IPS-18c (cell line): ENCODE data around the gene F7.

Experiments used
- H3K4me3 ChIP-seq: 2 replicates; pipeline ENCODE4 v1.7.0; 2013; ENCODE audit warnings: low read depth, mild to moderate bottlenecking, low read length, moderate library complexity; ENCODE audit not compliant: insufficient read depth
- H3K9me3 ChIP-seq: one replicate; pipeline ENCODE4 v1.6.1; 2013; ENCODE audit warnings: mild to moderate bottlenecking, low read length, moderate library complexity; ENCODE audit not compliant: control insufficient read depth, insufficient read depth

F7 gene

DNA sequence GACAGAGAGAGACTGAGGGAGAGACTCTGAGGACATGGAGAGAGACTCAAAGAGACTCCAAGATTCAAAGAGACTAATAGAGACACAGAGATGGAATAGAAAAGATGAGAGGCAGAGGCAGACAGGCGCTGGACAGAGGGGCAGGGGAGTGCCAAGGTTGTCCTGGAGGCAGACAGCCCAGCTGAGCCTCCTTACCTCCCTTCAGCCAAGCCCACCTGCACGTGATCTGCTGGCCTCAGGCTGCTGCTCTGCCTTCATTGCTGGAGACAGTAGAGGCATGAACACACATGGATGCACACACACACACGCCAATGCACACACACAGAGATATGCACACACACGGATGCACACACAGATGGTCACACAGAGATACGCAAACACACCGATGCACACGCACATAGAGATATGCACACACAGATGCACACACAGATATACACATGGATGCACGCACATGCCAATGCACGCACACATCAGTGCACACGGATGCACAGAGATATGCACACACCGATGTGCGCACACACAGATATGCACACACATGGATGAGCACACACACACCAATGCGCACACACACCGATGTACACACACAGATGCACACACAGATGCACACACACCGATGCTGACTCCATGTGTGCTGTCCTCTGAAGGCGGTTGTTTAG lies 13.7 kb downstream of the F7 start:
- Histone ChIP-seq H3K4me3 (no peak overlapping the region; the same call in 1 of the 2 replicates), H3K9me3 (no peaks in the 10 kb centered on the region)

- no peaks in the 10 kb centered on the region for H3K9me3 ChIP-seq
- no peak overlapping the region for H3K4me3 ChIP-seq
These were observed 14.2 kb downstream of the F7 start for GRCh38 chr13:113119822-113120189.

GRCh38 chr13:113120300-113121182 lies 14.9 kb downstream of the F7 start:
- Histone ChIP-seq H3K9me3 (no peaks in the 10 kb centered on the region), H3K4me3 (no peak overlapping the region)

- Histone ChIP-seq H3K4me3 (no peak overlapping the region), H3K9me3 (no peaks in the 10 kb centered on the region)
These were observed 15.8 kb downstream of the F7 start for GRCh38 chr13:113121183-113121927.

- H3K4me3 ChIP-seq = no peak overlapping the region
These were observed 16.4 kb downstream of the F7 start for GRCh38 chr13:113121928-113122471.

GRCh38 chr13:113122550-113123225 lies 17.1 kb downstream of the F7 start, which contains the start of gene F10:
TSS of gene F10 (plus strand) at chr13:113122799. CDS start at chr13:113122856, 57 bp downstream.
- Histone ChIP-seq H3K9me3 (no peaks in the 10 kb centered on the region), H3K4me3 (no peak within 1 kb of the TSS; the same call in 1 of the 2 replicates)

More at GRCh38 chr13:113121928-113122471, 16.4 kb downstream of the F7 start:
- H3K9me3 ChIP-seq = no peaks in the 10 kb centered on the region

DNA sequence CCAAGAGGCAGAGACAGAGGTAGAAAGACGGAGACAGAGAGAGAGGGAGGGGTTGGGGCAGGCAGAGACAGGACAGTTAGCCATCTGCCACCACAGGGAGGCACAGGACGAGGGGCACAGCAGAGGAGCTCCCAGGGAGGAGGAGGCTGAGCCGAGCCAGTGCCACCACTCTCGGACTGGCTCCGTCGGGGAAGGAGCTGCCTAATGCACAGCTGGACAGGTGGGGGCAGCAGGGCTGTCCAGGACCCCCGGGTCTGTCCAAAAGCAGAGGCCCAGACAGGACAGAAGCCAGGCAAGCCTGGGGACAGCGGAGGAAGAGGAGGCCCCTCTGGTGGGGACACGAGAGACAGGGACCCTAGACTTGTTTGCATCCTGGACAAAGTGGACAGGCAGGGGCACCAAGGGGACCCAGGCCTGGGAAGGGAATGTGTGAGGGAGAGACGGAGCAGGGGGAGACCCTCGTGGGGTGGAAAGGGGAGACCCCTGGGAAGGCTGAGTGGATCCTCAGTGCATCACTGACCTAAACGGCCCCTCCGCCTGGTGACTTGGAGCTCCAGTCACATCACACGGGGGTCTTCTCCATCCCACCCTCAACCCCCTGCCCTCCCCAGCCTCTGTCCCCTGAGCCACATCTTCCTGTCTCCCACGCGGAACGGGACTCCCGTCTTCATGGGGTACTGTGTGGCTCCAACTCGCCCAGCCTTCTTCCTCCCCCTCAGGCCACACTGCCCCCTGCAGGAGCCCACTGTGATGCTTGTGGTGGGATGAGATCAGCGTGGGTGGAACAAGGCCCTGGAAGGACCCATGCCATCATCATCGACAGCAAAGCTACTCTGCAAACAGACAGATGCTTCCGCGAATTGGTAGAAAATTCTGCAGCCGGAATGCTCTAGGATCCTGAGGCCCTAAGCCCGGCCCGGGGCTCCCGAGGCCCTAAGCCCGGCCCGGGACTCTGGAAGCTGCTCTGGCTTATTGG lies 17.9 kb downstream of the F7 start:
- Histone ChIP-seq H3K4me3 (no peak overlapping the region; the same call in 1 of the 2 replicates), H3K9me3 (no peaks in the 10 kb centered on the region)

- Histone ChIP-seq H3K9me3 (no peaks in the 10 kb centered on the region), H3K4me3 (no peak overlapping the region)
These were observed 18.8 kb downstream of the F7 start for GRCh38 chr13:113124211-113124970.

GRCh38 chr13:113125506-113126264 lies 20.1 kb downstream of the F7 start:
- H3K4me3 ChIP-seq = no peak overlapping the region

GRCh38 chr13:113126265-113127150 lies 20.9 kb downstream of the F7 start:
- no peaks in the 10 kb centered on the region for H3K9me3 ChIP-seq
- H3K4me3 ChIP-seq = no peak overlapping the region

More at GRCh38 chr13:113125506-113126264, 20.1 kb downstream of the F7 start:
- no peaks in the 10 kb centered on the region for H3K9me3 ChIP-seq

- no peaks in the 10 kb centered on the region for H3K9me3 ChIP-seq
- H3K4me3 ChIP-seq = no peak overlapping the region
These were observed 23.9 kb downstream of the F7 start for GRCh38 chr13:113129480-113129879.

- H3K4me3 ChIP-seq = no peak overlapping the region
- no peaks in the 10 kb centered on the region for H3K9me3 ChIP-seq
These were observed 24.5 kb downstream of the F7 start for GRCh38 chr13:113129921-113130750.

- Histone ChIP-seq H3K4me3 (no peak overlapping the region), H3K9me3 (no peaks in the 10 kb centered on the region)
These were observed 29.7 kb downstream of the F7 start for GRCh38 chr13:113135281-113135760.
